CD14-positive monocyte (primary cell): Measurements from ENCODE around the gene FAAP20. TPM values are rescaled to one million over a fixed set of nuclear protein-coding genes. Genes with fewer than 3 reads are reported as not detected.

ENCODE experiments used
- DNase-seq, 3 donors: peaks; one replicate each; pipeline ENCODE4 v3.0.0-alpha.2; 2011 to 2022
- H2AFZ ChIP-seq: 2 replicates; pipeline ENCODE4 v1.6.0; 2012; ENCODE audit warnings: mild to moderate bottlenecking, low read depth, low read length, inconsistent platforms; ENCODE audit not compliant: insufficient read depth, poor library complexity, severe bottlenecking
- H3K27ac ChIP-seq, 2 donors: 1 replicate in 1 of 2; 2 replicates in 1 of 2; pipeline ENCODE4 v1.5.1; 2012 to 2013; ENCODE audit warnings: low read length in 2 of 2, control low read depth in 1 of 2, inconsistent platforms in 1 of 2, low read depth in 1 of 2, mild to moderate bottlenecking in 1 of 2
- H3K27me3 ChIP-seq, 2 donors: one replicate each; pipeline versions ENCODE4 v1.6.0 to v1.6.1; 2011 to 2013; ENCODE audit warnings: low read length in 2 of 2; ENCODE audit not compliant: control insufficient read depth in 2 of 2, insufficient read depth in 2 of 2
- H3K36me3 ChIP-seq, 2 donors: replicated peaks in 1 of 2; 1 replicate in 1 of 2; 2 replicates in 1 of 2; pipeline versions ENCODE4 v1.5.1 to v1.6.1; 2012 to 2013; ENCODE audit warnings: low read length in 2 of 2, control low read depth in 1 of 2, inconsistent platforms in 1 of 2, mild to moderate bottlenecking in 1 of 2; ENCODE audit not compliant: insufficient read depth in 2 of 2, control insufficient read depth in 1 of 2
- H3K4me1 ChIP-seq, 2 donors: 1 replicate in 1 of 2; 2 replicates in 1 of 2; pipeline versions ENCODE4 v1.5.1 to v1.6.1; 2012 to 2013; ENCODE audit warnings: low read length in 2 of 2, control low read depth in 1 of 2, inconsistent platforms in 1 of 2, mild to moderate bottlenecking in 1 of 2, moderate library complexity in 1 of 2; ENCODE audit not compliant: insufficient read depth in 2 of 2, control insufficient read depth in 1 of 2
- H3K4me2 ChIP-seq: replicated peaks from 2 replicates; pipeline ENCODE3; 2012; ENCODE audit warnings: low read length, moderate library complexity, mild to moderate bottlenecking; ENCODE audit not compliant: poor library complexity, severe bottlenecking; ENCODE audit errors: extremely low read depth
- H3K4me3 ChIP-seq, 3 experiments: fragments of 200-600 bp in 1 of 3; sonication (generic) in 1 of 3; replicated peaks in 1 of 3; 1 replicate in 2 of 3; 2 replicates in 1 of 3; pipeline ENCODE4 v1.5.1; 2011 to 2013; ENCODE audit warnings: low read length in 3 of 3, mild to moderate bottlenecking in 3 of 3, control low read depth in 2 of 3, low read depth in 2 of 3, inconsistent platforms in 1 of 3, moderate library complexity in 1 of 3
- H3K79me2 ChIP-seq: 2 replicates; pipeline ENCODE4 v1.6.0; 2012; ENCODE audit warnings: mild to moderate bottlenecking, control low read depth, inconsistent platforms, low read length, moderate library complexity; ENCODE audit not compliant: insufficient read depth
- H3K9ac ChIP-seq: 2 replicates; pipeline ENCODE4 v1.6.0; 2017; ENCODE audit warnings: low read length, mild to moderate bottlenecking; ENCODE audit not compliant: insufficient read depth, poor library complexity, severe bottlenecking
- H3K9me3 ChIP-seq, 2 donors: replicated peaks in 1 of 2; 1 replicate in 1 of 2; 2 replicates in 1 of 2; pipeline versions ENCODE4 v1.5.1 to v1.6.1; 2012 to 2013; ENCODE audit warnings: low read length in 2 of 2, control low read depth in 1 of 2; ENCODE audit not compliant: control insufficient read depth in 1 of 2, insufficient read depth in 1 of 2
- H4K20me1 ChIP-seq: 2 replicates; pipeline ENCODE4 v1.6.0; 2012; ENCODE audit warnings: mild to moderate bottlenecking, low read length, control low read depth, moderate library complexity; ENCODE audit not compliant: insufficient read depth
- H3K27ac Mint-ChIP-seq, 7 donors: one replicate each; pipeline ENCODE4 v1.8.0; 2020; ENCODE audit warnings: mild to moderate bottlenecking in 7 of 7, mixed read lengths in 7 of 7, moderate library complexity in 6 of 7, inconsistent platforms in 2 of 7
- H3K27me3 Mint-ChIP-seq, 3 donors: one replicate each; pipeline ENCODE4 v1.8.0; 2021 to 2022; ENCODE audit warnings: low read depth in 3 of 3, mild to moderate bottlenecking in 3 of 3, mixed read lengths in 3 of 3, moderate library complexity in 3 of 3, inconsistent platforms in 1 of 3
- H3K36me3 Mint-ChIP-seq, 2 donors: one replicate each; pipeline ENCODE4 v1.8.0; 2020; ENCODE audit warnings: mixed read lengths in 2 of 2, inconsistent platforms in 1 of 2, mild to moderate bottlenecking in 1 of 2
- H3K4me1 Mint-ChIP-seq: one replicate; pipeline ENCODE4 v1.8.0; 2020; ENCODE audit warnings: mild to moderate bottlenecking, mixed read lengths
- H3K4me3 Mint-ChIP-seq, 2 donors: one replicate each; pipeline ENCODE4 v1.8.0; 2020; ENCODE audit warnings: mild to moderate bottlenecking in 2 of 2, mixed read lengths in 2 of 2, moderate library complexity in 1 of 2
- H3K9me3 Mint-ChIP-seq, 7 donors: one replicate each; pipeline ENCODE4 v1.8.0; 2020 to 2022; ENCODE audit warnings: mixed read lengths in 7 of 7, mild to moderate bottlenecking in 6 of 7, moderate library complexity in 6 of 7, inconsistent platforms in 2 of 7
- WGBS: methylation state at CpG from one replicate; pipeline ENCODE4 v1.1.5; 2013; ENCODE audit warnings: missing lambda C conversion rate; ENCODE audit not compliant: insufficient coverage; 5-methylcytosine and 5-hydroxymethylcytosine counted together
- intact Hi-C, 2 donors: fragments of 100-400 bp; cut with micrococcal nuclease; formaldehyde crosslinking; loops; one replicate each; pipeline versions ENCODE4 v1.15.0 to v1.15.1; 2023
- polyA minus RNA-seq: library from RNA; depleted of rRNA, polyadenylated mRNA; stranded (reverse); fragments of >200 nt; gene quantifications from 2 replicates; pipeline ENCODE4 v1.2.3, GENCODE V29; 2012
- polyA plus RNA-seq, 3 donors: library from polyadenylated mRNA; depleted of rRNA in 1 of 3; unstranded in 2 of 3; stranded (reverse) in 1 of 3; fragments of 300-500 nt in 2 of 3; fragments of >200 nt in 1 of 3; fragmentation: Illumina TruSeq in 2 of 3; gene quantifications; 1 replicate in 2 of 3; 2 replicates in 1 of 3; pipeline ENCODE4 v1.2.3, GENCODE V29; 2012 to 2021
- total RNA-seq, 12 experiments: library from RNA in 1 of 12; stranded (reverse) in 1 of 12; fragments of 120-200 nt in 1 of 12; gene quantifications; one replicate each; pipeline ENCODE4 v1.2.4 and lab custom pipeline; 2013 to 2026; ENCODE audit warnings: mixed read lengths in 6 of 12, inconsistent platforms in 1 of 12
- TF ChIP-seq, protein P1 (sequence below): fragments of 200-600 bp; IDR thresholded peaks from one replicate; pipeline ENCODE4 v1.8.0; 2022; ENCODE audit warnings: antibody characterized with exemption, mild to moderate bottlenecking

Gene FAAP20
- total RNA-seq (2013) = 11.3 TPM
- polyA plus RNA-seq = 10 to 100 TPM; 11.8 to 49.3 (median 35.1) TPM
- polyA minus RNA-seq = 10.7 and 14.3 TPM in 2 replicates
- total RNA-seq (lab: John Stamatoyannopoulos, UW) = 3.6 to 10.8 (median 8.2) reads per million in 11 experiments

- no peaks in the 10 kb centered on the region for H4K20me1 ChIP-seq
- TF ChIP-seq, protein P1, sequence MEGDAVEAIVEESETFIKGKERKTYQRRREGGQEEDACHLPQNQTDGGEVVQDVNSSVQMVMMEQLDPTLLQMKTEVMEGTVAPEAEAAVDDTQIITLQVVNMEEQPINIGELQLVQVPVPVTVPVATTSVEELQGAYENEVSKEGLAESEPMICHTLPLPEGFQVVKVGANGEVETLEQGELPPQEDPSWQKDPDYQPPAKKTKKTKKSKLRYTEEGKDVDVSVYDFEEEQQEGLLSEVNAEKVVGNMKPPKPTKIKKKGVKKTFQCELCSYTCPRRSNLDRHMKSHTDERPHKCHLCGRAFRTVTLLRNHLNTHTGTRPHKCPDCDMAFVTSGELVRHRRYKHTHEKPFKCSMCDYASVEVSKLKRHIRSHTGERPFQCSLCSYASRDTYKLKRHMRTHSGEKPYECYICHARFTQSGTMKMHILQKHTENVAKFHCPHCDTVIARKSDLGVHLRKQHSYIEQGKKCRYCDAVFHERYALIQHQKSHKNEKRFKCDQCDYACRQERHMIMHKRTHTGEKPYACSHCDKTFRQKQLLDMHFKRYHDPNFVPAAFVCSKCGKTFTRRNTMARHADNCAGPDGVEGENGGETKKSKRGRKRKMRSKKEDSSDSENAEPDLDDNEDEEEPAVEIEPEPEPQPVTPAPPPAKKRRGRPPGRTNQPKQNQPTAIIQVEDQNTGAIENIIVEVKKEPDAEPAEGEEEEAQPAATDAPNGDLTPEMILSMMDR = no peak
- Mint-ChIP-seq H3K36me3 (peaks cover 3 to 9% of the 10 kb centered on the region in 2 donors), H3K27ac (peak within 1 kb of the TSS; percentile 76 to 95 (median 90)), H3K4me1 (peaks cover 24% of the 10 kb centered on the region), H3K27me3 (peaks cover 0 to 2% (median 1%) of the 10 kb centered on the region in 3 donors), H3K9me3 (no peaks in the 10 kb centered on the region), H3K4me3 (peak within 1 kb of the TSS; percentile 78 to 84)
- peak within 1 kb of the TSS; percentile 76 for H3K9ac ChIP-seq
- no peaks in the 10 kb centered on the region for H3K27me3 ChIP-seq
- H3K27ac ChIP-seq = peak within 1 kb of the TSS; percentile 69 to 89
- intact Hi-C loops = loop anchor here (2.0 to 10.0 kb wide), 4 partner anchors 62 to 350 kb away; no protein-coding TSS in a partner anchor
- peak in 2 of 3 donors; percentile 44 to 63 for DNase-seq
- peaks cover 26% of the 10 kb centered on the region for H3K79me2 ChIP-seq
- WGBS = under 1% methylated on average over 51 of the region's 63 CpGs
- peak within 1 kb of the TSS; percentile 54 to 92 (median 61) for H3K4me3 ChIP-seq
- H3K4me1 ChIP-seq = peaks cover 37 to 47% of the 10 kb centered on the region in 2 donors
- no peaks in the 10 kb centered on the region for H3K9me3 ChIP-seq
- peak within 1 kb of the TSS; percentile 100 for H3K4me2 ChIP-seq
- H3K36me3 ChIP-seq = no peaks in the 10 kb centered on the region
- H2AFZ ChIP-seq = peak within 1 kb of the TSS; percentile 96
Observed at GRCh38 chr1:2194319-2194897, at the start of gene FAAP20. Gene FAAP20 (minus strand): TSS chr1:2194772. CDS start chr1:2194749, 23 bp downstream.

GRCh38 chr1:2242814-2243725, 48.5 kb upstream of the FAAP20 start:
- peaks cover 5 to 21% of the 10 kb centered on the region in 2 donors for H3K36me3 ChIP-seq
- peaks cover 78% of the 10 kb centered on the region for H3K79me2 ChIP-seq
- Mint-ChIP-seq H3K27ac (peak overlapping the region in 3 of 7 donors; percentile 7 to 40 (median 33)), H3K27me3 (peaks cover 8 to 19% (median 9%) of the 10 kb centered on the region in 3 donors), H3K36me3 (peaks cover 51 to 55% of the 10 kb centered on the region in 2 donors), H3K9me3 (peaks cover 0 to 9% (median 2%) of the 10 kb centered on the region in 7 donors), H3K4me3 (peak overlapping the region in 1 of 2 donors; percentile 28), H3K4me1 (peaks cover 70% of the 10 kb centered on the region)
- no peak overlapping the region for H3K4me3 ChIP-seq
- intact Hi-C loops = no loop called here
- 94% methylated on average over 31 of the region's 33 CpGs for WGBS
- no peak overlapping the region for H3K27ac ChIP-seq
- no peaks in the 10 kb centered on the region for H3K27me3 ChIP-seq
- no peak overlapping the region for H3K4me2 ChIP-seq
- H2AFZ ChIP-seq = no peak overlapping the region
- DNase-seq = no peak
- peaks cover 49 to 57% of the 10 kb centered on the region in 2 donors for H3K4me1 ChIP-seq
- H3K9ac ChIP-seq = no peak overlapping the region
- TF ChIP-seq, protein P1 = no peak
- H4K20me1 ChIP-seq = peaks cover 95% of the 10 kb centered on the region
- H3K9me3 ChIP-seq = no peaks in the 10 kb centered on the region
